22Rv1 (cell line): Measurements from ENCODE around the gene TMEM135.

ENCODE experiments used
- ZFX ChIP-seq: fragments of 450-650 bp; IDR thresholded peaks from 2 replicates; pipeline ENCODE4 v1.6.1; 2017; ENCODE audit warnings: antibody characterized with exemption, borderline replicate concordance
- TF ChIP-seq, protein P1 (sequence below): fragments of 450-650 bp; IDR thresholded peaks from 2 replicates; pipeline ENCODE4 v1.5.1; 2017; ENCODE audit warnings: mild to moderate bottlenecking

DNA sequence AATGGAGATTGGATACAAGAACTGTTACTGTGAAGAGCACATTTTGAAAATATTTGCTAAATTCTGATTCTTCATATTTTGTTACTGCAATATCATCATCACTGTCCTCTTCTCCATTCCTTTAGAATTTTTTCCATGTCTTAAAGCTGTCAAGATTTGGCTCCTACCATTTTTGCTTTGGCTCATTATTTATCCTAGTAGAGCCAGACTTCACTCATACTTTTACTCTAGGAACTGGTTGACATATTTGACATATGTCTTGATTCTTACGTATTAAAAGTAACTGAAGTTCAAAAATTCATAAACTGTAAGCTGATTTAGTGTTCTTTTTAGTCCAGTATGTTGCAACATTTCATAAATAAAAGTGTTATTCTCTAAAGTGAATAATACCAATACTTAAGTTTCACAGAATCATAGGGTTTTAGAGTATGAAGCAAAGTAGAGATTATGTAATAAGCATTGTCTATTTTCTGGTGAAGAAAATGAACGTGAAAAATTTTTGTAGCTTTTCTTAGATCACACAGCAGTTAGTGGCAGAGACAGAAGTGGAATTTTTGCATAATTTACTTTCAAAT, 225.6 kb downstream of the TMEM135 start:
- TF ChIP-seq, protein P1, sequence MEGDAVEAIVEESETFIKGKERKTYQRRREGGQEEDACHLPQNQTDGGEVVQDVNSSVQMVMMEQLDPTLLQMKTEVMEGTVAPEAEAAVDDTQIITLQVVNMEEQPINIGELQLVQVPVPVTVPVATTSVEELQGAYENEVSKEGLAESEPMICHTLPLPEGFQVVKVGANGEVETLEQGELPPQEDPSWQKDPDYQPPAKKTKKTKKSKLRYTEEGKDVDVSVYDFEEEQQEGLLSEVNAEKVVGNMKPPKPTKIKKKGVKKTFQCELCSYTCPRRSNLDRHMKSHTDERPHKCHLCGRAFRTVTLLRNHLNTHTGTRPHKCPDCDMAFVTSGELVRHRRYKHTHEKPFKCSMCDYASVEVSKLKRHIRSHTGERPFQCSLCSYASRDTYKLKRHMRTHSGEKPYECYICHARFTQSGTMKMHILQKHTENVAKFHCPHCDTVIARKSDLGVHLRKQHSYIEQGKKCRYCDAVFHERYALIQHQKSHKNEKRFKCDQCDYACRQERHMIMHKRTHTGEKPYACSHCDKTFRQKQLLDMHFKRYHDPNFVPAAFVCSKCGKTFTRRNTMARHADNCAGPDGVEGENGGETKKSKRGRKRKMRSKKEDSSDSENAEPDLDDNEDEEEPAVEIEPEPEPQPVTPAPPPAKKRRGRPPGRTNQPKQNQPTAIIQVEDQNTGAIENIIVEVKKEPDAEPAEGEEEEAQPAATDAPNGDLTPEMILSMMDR = no peak
- no peak for TF ChIP-seq ZFX
